Osteoblast (primary cell): Measurements from ENCODE around the gene CRTC1. TPM values are rescaled to one million over a fixed set of nuclear protein-coding genes. Genes with fewer than 3 reads are reported as not detected.

Experiments
- DNase-seq: peaks from one replicate; pipeline ENCODE4 v3.0.0; 2011; ENCODE audit warnings: low spot score, mixed read lengths; ENCODE audit not compliant: insufficient read length; ENCODE audit errors: missing footprints
- H2AFZ ChIP-seq: 2 replicates; pipeline ENCODE4 v1.6.0; 2011; ENCODE audit warnings: mild to moderate bottlenecking, low read length
- H3K27ac ChIP-seq: 2 replicates; pipeline ENCODE4 v1.5.1; 2011; ENCODE audit warnings: mild to moderate bottlenecking, low read depth, low read length, moderate library complexity
- H3K27me3 ChIP-seq: 2 replicates; pipeline ENCODE4 v1.6.0; 2012; ENCODE audit warnings: mild to moderate bottlenecking, control low read depth, inconsistent platforms, low read length, moderate library complexity; ENCODE audit not compliant: insufficient read depth
- H3K36me3 ChIP-seq: 2 replicates; pipeline ENCODE4 v1.5.1; 2011; ENCODE audit warnings: mild to moderate bottlenecking, low read length, control low read depth, moderate library complexity; ENCODE audit not compliant: insufficient read depth
- H3K4me1 ChIP-seq: 2 replicates; pipeline ENCODE4 v1.5.1; 2011; ENCODE audit warnings: mild to moderate bottlenecking, low read length, control low read depth, moderate library complexity; ENCODE audit not compliant: insufficient read depth
- H3K4me2 ChIP-seq: 2 replicates; pipeline ENCODE4 v1.6.0; 2011; ENCODE audit warnings: mild to moderate bottlenecking, low read length; ENCODE audit not compliant: insufficient read depth
- H3K4me3 ChIP-seq: fragments of 200-600 bp; sonication (generic); 3 replicates; pipeline ENCODE4 v1.5.1; 2012; ENCODE audit warnings: mild to moderate bottlenecking, low read length, inconsistent platforms; ENCODE audit not compliant: insufficient read depth
- H3K79me2 ChIP-seq: 2 replicates; pipeline ENCODE4 v1.6.0; 2012; ENCODE audit warnings: mild to moderate bottlenecking, low read length, control low read depth, inconsistent platforms; ENCODE audit not compliant: insufficient read depth
- H3K9me3 ChIP-seq: 2 replicates; pipeline ENCODE4 v1.5.1; 2011; ENCODE audit warnings: low read depth, low read length, control low read depth
- H4K20me1 ChIP-seq: 2 replicates; pipeline ENCODE4 v1.6.0; 2012; ENCODE audit warnings: mild to moderate bottlenecking, low read length, control low read depth; ENCODE audit not compliant: insufficient read depth
- total RNA-seq: library from RNA; depleted of rRNA; stranded (reverse); fragments of >200 nt; gene quantifications from 2 replicates; pipeline ENCODE4 v1.2.3, GENCODE V29; 2012
- TF ChIP-seq, protein P1 (sequence below): IDR thresholded peaks from 2 replicates; pipeline ENCODE4 v1.5.1; 2011; ENCODE audit warnings: mild to moderate bottlenecking, low read depth, low read length, moderate library complexity; ENCODE audit errors: extremely low read depth

Gene CRTC1
- total RNA-seq, 1 donor: 4.0 TPM

- Histone ChIP-seq H3K9me3 (no peaks in the 10 kb centered on the region), H4K20me1 (no peaks in the 10 kb centered on the region), H3K4me1 (peaks cover 48% of the 10 kb centered on the region), H2AFZ (no peak overlapping the region), H3K4me2 (peak overlapping the region; percentile 27), H3K36me3 (peaks cover 8% of the 10 kb centered on the region), H3K79me2 (peaks cover 28% of the 10 kb centered on the region), H3K4me3 (no peak overlapping the region), H3K27me3 (no peaks in the 10 kb centered on the region), H3K27ac (peak overlapping the region; percentile 47)
- DNase-seq: peak; percentile 91
- TF ChIP-seq, protein P1, sequence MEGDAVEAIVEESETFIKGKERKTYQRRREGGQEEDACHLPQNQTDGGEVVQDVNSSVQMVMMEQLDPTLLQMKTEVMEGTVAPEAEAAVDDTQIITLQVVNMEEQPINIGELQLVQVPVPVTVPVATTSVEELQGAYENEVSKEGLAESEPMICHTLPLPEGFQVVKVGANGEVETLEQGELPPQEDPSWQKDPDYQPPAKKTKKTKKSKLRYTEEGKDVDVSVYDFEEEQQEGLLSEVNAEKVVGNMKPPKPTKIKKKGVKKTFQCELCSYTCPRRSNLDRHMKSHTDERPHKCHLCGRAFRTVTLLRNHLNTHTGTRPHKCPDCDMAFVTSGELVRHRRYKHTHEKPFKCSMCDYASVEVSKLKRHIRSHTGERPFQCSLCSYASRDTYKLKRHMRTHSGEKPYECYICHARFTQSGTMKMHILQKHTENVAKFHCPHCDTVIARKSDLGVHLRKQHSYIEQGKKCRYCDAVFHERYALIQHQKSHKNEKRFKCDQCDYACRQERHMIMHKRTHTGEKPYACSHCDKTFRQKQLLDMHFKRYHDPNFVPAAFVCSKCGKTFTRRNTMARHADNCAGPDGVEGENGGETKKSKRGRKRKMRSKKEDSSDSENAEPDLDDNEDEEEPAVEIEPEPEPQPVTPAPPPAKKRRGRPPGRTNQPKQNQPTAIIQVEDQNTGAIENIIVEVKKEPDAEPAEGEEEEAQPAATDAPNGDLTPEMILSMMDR: no peak
Measured at GRCh38 chr19:18662972-18663732, 20.3 kb upstream of the CRTC1 start.

- peaks cover 39% of the 10 kb centered on the region for H3K4me1 ChIP-seq
Measured at GRCh38 chr19:18663940-18664530, 19.4 kb upstream of the CRTC1 start.

GRCh38 chr19:18665771-18666202, 17.7 kb upstream of the CRTC1 start:
- Histone ChIP-seq H3K36me3 (peaks cover 20% of the 10 kb centered on the region), H3K27ac (no peak overlapping the region), H3K4me3 (no peak overlapping the region), H2AFZ (no peak overlapping the region), H3K79me2 (peaks cover 22% of the 10 kb centered on the region), H3K9me3 (no peaks in the 10 kb centered on the region), H4K20me1 (no peaks in the 10 kb centered on the region), H3K4me2 (no peak overlapping the region), H3K4me1 (peaks cover 28% of the 10 kb centered on the region), H3K27me3 (no peaks in the 10 kb centered on the region)
- TF ChIP-seq, protein P1: no peak
- peak; percentile 55 for DNase-seq

More at GRCh38 chr19:18663940-18664530, 19.4 kb upstream of the CRTC1 start:
- Histone ChIP-seq H3K36me3 (peaks cover 17% of the 10 kb centered on the region), H3K79me2 (peaks cover 22% of the 10 kb centered on the region), H3K4me2 (no peak overlapping the region), H2AFZ (no peak overlapping the region), H3K4me3 (no peak overlapping the region), H4K20me1 (no peaks in the 10 kb centered on the region), H3K9me3 (no peaks in the 10 kb centered on the region), H3K27me3 (no peaks in the 10 kb centered on the region), H3K27ac (no peak overlapping the region)
- DNase-seq: peak; percentile 52
- TF ChIP-seq, protein P1: no peak

DNA sequence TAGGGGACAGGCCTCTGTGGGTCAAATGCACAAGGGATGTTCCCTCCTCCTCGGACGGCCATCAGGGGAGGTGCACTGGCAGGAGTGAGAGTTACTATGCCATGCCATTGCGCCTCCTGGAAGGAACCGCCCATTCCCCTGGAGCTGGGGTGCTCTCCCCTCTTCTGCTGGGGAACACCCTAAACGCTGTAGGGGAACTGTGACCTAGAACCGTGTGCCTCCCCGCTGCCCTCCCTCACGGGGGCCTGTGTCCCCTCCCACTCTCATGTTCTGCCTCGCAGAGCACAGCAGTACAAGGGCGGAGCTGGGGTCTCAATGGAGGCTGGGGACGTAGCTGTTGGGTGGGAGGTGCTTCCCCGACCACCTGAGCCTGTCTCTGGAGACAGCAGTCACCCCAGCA, 17.2 kb upstream of the CRTC1 start:
- Histone ChIP-seq H3K27me3 (no peaks in the 10 kb centered on the region), H3K4me1 (peaks cover 23% of the 10 kb centered on the region), H4K20me1 (no peaks in the 10 kb centered on the region), H3K36me3 (peaks cover 20% of the 10 kb centered on the region), H3K79me2 (peaks cover 22% of the 10 kb centered on the region), H3K4me2 (no peak overlapping the region), H2AFZ (no peak overlapping the region), H3K27ac (no peak overlapping the region), H3K4me3 (no peak overlapping the region), H3K9me3 (no peaks in the 10 kb centered on the region)
- DNase-seq: no peak
- TF ChIP-seq, protein P1: no peak
